Measurements from ENCODE around the gene OPCML.

GRCh38 chr11:133070791-133071190 is 461.5 kb downstream of the OPCML start:
- no peak for TF ChIP-seq CTCF (IDR thresholded peaks at IDR 0.05)
- no peak for TF ChIP-seq ZFX (IDR thresholded peaks at IDR 0.05; ENCODE audit: borderline replicate concordance)
